Measurements from ENCODE around the gene FARP2.
"Not testable (repeated sequence)": the region's sequence is repeated elsewhere in the genome, so short reads cannot be mapped to it uniquely, and the experiment has no call there.

Gene FARP2

GRCh38 chr2:241491549-241492173 is 135.6 kb downstream of the FARP2 start:
- DNase-seq = no peak

- no peak for DNase-seq
Measured at GRCh38 chr2:241492174-241492565, 136.1 kb downstream of the FARP2 start.

- no peak for DNase-seq
Measured at GRCh38 chr2:241493092-241493491, 137.0 kb downstream of the FARP2 start.

GRCh38 chr2:241494311-241494908 is 138.3 kb downstream of the FARP2 start:
- no peak for DNase-seq

- DNase-seq = no peak
Measured at GRCh38 chr2:241495172-241496002, 139.3 kb downstream of the FARP2 start.

GRCh38 chr2:241496003-241496707 is 140.1 kb downstream of the FARP2 start:
- no peak for DNase-seq

- DNase-seq = no peak
Measured at GRCh38 chr2:241496904-241497877, 141.1 kb downstream of the FARP2 start.

GRCh38 chr2:241498115-241499070 is 142.3 kb downstream of the FARP2 start:
- DNase-seq = no peak

- DNase-seq = no peak
Measured at GRCh38 chr2:241499146-241499965, 143.3 kb downstream of the FARP2 start.

- no peak for DNase-seq
Measured at GRCh38 chr2:241500016-241500415, 143.9 kb downstream of the FARP2 start.

GRCh38 chr2:241500431-241500975 is 144.4 kb downstream of the FARP2 start:
- no peak for DNase-seq

- no peak for DNase-seq
Measured at GRCh38 chr2:241501099-241501541, 145.0 kb downstream of the FARP2 start.

- no peak for DNase-seq
Measured at GRCh38 chr2:241501551-241501950, 145.5 kb downstream of the FARP2 start.

- DNase-seq = no peak
Measured at GRCh38 chr2:241502281-241502680, 146.2 kb downstream of the FARP2 start.

- DNase-seq = no peak
Measured at GRCh38 chr2:241503776-241504392, 147.8 kb downstream of the FARP2 start.

GRCh38 chr2:241505086-241505780 is 149.1 kb downstream of the FARP2 start:
- no peak for DNase-seq

GRCh38 chr2:241505781-241506201 is 149.7 kb downstream of the FARP2 start:
- no peak for DNase-seq

- not testable (repeated sequence) for DNase-seq
Measured at GRCh38 chr2:241506317-241506716, 150.2 kb downstream of the FARP2 start.

All from CD4-positive, alpha-beta T cell treated with Interleukin-12 subunit alpha and Interleukin-12 subunit beta, for 1 hour (primary cell).